ENCODE data around the gene PRKCG. TPM values are rescaled to one million over a fixed set of nuclear protein-coding genes. Genes with fewer than 3 reads are reported as not detected.
"Not testable (repeated sequence)": the region's sequence is repeated elsewhere in the genome, so short reads cannot be mapped to it uniquely, and the experiment has no call there.

PRKCG gene
- total and polyA plus RNA-seq, 9 donors, result 0.04 to 0.08 TPM; not detected in 7

- H3K4me1 ChIP-seq (ENCODE audit: insufficient read depth), result peaks cover 6% of the 10 kb centered on the region
- intact Hi-C loops (cut with DNase I), result no loop called here
- TF ChIP-seq POLR2A (IDR thresholded peaks at IDR 0.05) (peak; percentile 15), EP300 (IDR thresholded peaks at IDR 0.05) (no peak), CTCF (IDR thresholded peaks at IDR 0.05) (no peak)
Observed at GRCh38 chr19:53868091-53868891, 13.7 kb upstream of the PRKCG start.

GRCh38 chr19:53868892-53869804, 12.8 kb upstream of the PRKCG start:
- 0 to 1% (median 1%) methylated on average over 60 to 75 of the region's 75 CpGs for WGBS, 3 donors

More at GRCh38 chr19:53868091-53868891, 13.7 kb upstream of the PRKCG start:
- Histone ChIP-seq H3K27ac (peak overlapping the region; percentile 70 to 92), H3K9me3 (no peaks in the 10 kb centered on the region), H3K4me3 (peak overlapping the region; percentile 73), H3K27me3 (no peaks in the 10 kb centered on the region), H3K36me3 (no peaks in the 10 kb centered on the region)
- WGBS, 3 donors, result 0 to 1% (median 1%) methylated on average over 32 to 36 of the region's 37 CpGs
- DNase-seq, result peak; percentile 59 to 78 (median 69)

GRCh38 chr19:53869805-53870484, 12.1 kb upstream of the PRKCG start:
- not testable (repeated sequence) for H3K27me3 ChIP-seq; H3K9me3 ChIP-seq; H3K4me1 ChIP-seq (ENCODE audit: insufficient read depth); H3K36me3 ChIP-seq
- WGBS, 3 donors, result 1 to 9% (median 2%) methylated on average over 3 to 24 of the region's 24 CpGs
- Histone ChIP-seq H3K4me3 (peak overlapping the region; percentile 73), H3K27ac (peak overlapping the region; percentile 70 to 92)
- peak in 1 of 5 donors; percentile 48 for DNase-seq
- intact Hi-C loops (cut with DNase I), result loop anchor here in 1 of 4 donors (10.0 kb wide), 1 partner anchor 245 kb away; the partner anchor contains the start of genes PRPF31 and TFPT

More at GRCh38 chr19:53868892-53869804, 12.8 kb upstream of the PRKCG start:
- TF ChIP-seq CTCF (IDR thresholded peaks at IDR 0.05) (peak in 2 of 3 donors; percentile 65 to 79), EP300 (IDR thresholded peaks at IDR 0.05) (no peak), POLR2A (IDR thresholded peaks at IDR 0.05) (peak; percentile 64)
- DNase-seq, result peak; percentile 90 to 97 (median 93)
- Histone ChIP-seq H3K4me3 (peak overlapping the region; percentile 73), H3K27ac (peak overlapping the region; percentile 70 to 92), H3K9me3 (no peaks in the 10 kb centered on the region), H3K36me3 (no peaks in the 10 kb centered on the region), H3K4me1 (ENCODE audit: insufficient read depth) (peaks cover 6% of the 10 kb centered on the region), H3K27me3 (no peaks in the 10 kb centered on the region)
- intact Hi-C loops (cut with DNase I), result no loop called here

GRCh38 chr19:53870485-53870844, 11.5 kb upstream of the PRKCG start:
- TF ChIP-seq CTCF (IDR thresholded peaks at IDR 0.05) (no peak), EP300 (IDR thresholded peaks at IDR 0.05) (no peak), POLR2A (IDR thresholded peaks at IDR 0.05) (no peak)
- Histone ChIP-seq H3K4me1 (ENCODE audit: insufficient read depth) (peaks cover 7% of the 10 kb centered on the region), H3K4me3 (no peak overlapping the region), H3K36me3 (no peaks in the 10 kb centered on the region), H3K9me3 (no peaks in the 10 kb centered on the region), H3K27ac (no peak overlapping the region), H3K27me3 (no peaks in the 10 kb centered on the region)
- no peak for DNase-seq
- intact Hi-C loops (cut with DNase I), result loop anchor here in 1 of 4 donors (10.0 kb wide), 1 partner anchor 244 kb away; the partner anchor contains the start of genes PRPF31 and TFPT
- 43 to 57% (median 45%) methylated on average over 5 of the region's 5 CpGs for WGBS, 3 donors
